Loucy (cell line): ENCODE measurements around the gene ZYX.

Experiments used
- CTCF ChIP-seq: fragments of 200-600 bp; sonication (generic); conservative IDR thresholded peaks from 2 replicates; pipeline ENCODE4 v1.5.1; 2014; ENCODE audit warnings: mild to moderate bottlenecking, antibody characterized with exemption, low read length
- EZH2phosphoT487 ChIP-seq: fragments of 200-600 bp; IDR thresholded peaks from 2 replicates; pipeline ENCODE4 v1.6.1; 2018; ENCODE audit warnings: antibody characterized with exemption, mild to moderate bottlenecking, moderate library complexity, borderline replicate concordance

GRCh38 chr7:143345428-143345900 lies 35.7 kb upstream of the ZYX start:
- TF ChIP-seq CTCF (no peak), EZH2phosphoT487 (no peak)
